OCI-LY3 (cell line): Measurements from ENCODE around the gene CMSS1.

Experiments used
- H2AFZ ChIP-seq: fragments of 200-600, 300-600 bp; shearing (Covaris generic); 2 replicates; pipeline ENCODE4 v1.6.0; 2014; ENCODE audit warnings: antibody characterized with exemption, low read depth, low read length
- H3K27ac ChIP-seq: fragments of 200-600, 300-600 bp; sonication (generic); 2 replicates; pipeline ENCODE4 v1.5.1; 2014; ENCODE audit warnings: mild to moderate bottlenecking, low read length, moderate library complexity, mixed read lengths
- H3K27me3 ChIP-seq: fragments of 200-600, 300-600 bp; sonication (generic); 2 replicates; pipeline ENCODE4 v1.6.1; 2014; ENCODE audit warnings: low read depth, low read length, mixed read lengths
- H3K36me3 ChIP-seq: fragments of 200-600, 300-600 bp; sonication (generic); replicated peaks from 2 replicates; pipeline ENCODE3; 2014; ENCODE audit warnings: low read depth, low read length, mixed read lengths
- H3K4me1 ChIP-seq: fragments of 300-600, 200-600 bp; sonication (generic); 2 replicates; pipeline ENCODE4 v1.6.1; 2014; ENCODE audit warnings: low read length, mixed read lengths
- H3K4me2 ChIP-seq: fragments of 200-600, 300-600 bp; sonication (generic); 2 replicates; pipeline ENCODE4 v1.6.1; 2014; ENCODE audit warnings: low read length, mixed read lengths
- H3K4me3 ChIP-seq: fragments of 300-600, 200-600 bp; sonication (generic); 2 replicates; pipeline ENCODE4 v1.5.1; 2014; ENCODE audit warnings: antibody characterized with exemption, mild to moderate bottlenecking, low read length, moderate library complexity
- H3K79me2 ChIP-seq: fragments of 300-600, 200-600 bp; shearing (Covaris generic); 2 replicates; pipeline ENCODE4 v1.6.1; 2014; ENCODE audit warnings: mild to moderate bottlenecking, low read length, mixed read lengths
- H3K9ac ChIP-seq: fragments of 300-600, 200-600 bp; shearing (Covaris generic); 2 replicates; pipeline ENCODE4 v1.6.0; 2014; ENCODE audit warnings: mild to moderate bottlenecking, low read length, moderate library complexity
- H3K9me3 ChIP-seq: fragments of 200-600, 300-600 bp; shearing (Covaris generic); 2 replicates; pipeline ENCODE4 v1.6.1; 2014; ENCODE audit warnings: low read length, mixed read lengths; ENCODE audit not compliant: insufficient read depth
- H4K20me1 ChIP-seq: fragments of 200-600, 300-600 bp; sonication (generic); 2 replicates; pipeline ENCODE4 v1.6.1; 2016; ENCODE audit warnings: low read length, mixed read lengths; ENCODE audit not compliant: insufficient read depth
- EZH2phosphoT487 ChIP-seq: fragments of 200-600 bp; shearing (Covaris generic); IDR thresholded peaks from 2 replicates; pipeline ENCODE4 v1.6.1; 2018; ENCODE audit warnings: antibody characterized with exemption, mixed run types, low read depth
- TF ChIP-seq, protein P1 (sequence below): fragments of 200-600, 300-600 bp; sonication (generic); IDR thresholded peaks from 2 replicates; pipeline ENCODE4 v1.5.1; 2014; ENCODE audit warnings: antibody characterized with exemption, low read length, low read depth

Gene CMSS1

DNA sequence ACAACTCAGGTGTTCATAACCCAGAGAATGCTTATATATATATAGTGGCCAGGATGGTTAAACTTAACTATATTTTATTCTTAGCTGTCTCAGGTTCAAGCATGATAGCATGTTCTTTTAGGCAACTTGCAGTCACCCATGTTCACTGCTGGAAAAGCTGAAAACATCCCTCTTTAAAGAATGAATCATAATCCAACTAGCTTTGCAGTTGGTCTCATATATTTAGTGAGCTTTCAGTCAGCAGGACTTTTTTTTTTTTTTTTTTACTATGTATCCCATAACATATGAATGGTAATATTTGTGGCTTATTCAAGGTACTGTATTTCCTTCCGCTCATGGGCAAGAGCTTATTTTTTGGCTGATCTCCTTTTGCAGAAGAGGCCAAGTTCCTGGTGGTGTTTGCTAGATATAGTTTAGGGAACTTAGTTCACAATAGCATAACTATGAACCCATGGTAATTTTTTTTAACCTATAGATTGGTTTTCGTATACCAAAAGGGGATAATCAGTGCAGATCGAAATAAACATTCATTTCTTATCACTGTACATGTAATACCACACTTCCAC lies 77.6 kb downstream of the CMSS1 start:
- Histone ChIP-seq H3K27me3 (no peaks in the 10 kb centered on the region), H3K9ac (no peak overlapping the region), H3K36me3 (no peaks in the 10 kb centered on the region), H3K4me2 (no peak overlapping the region), H3K4me3 (no peak overlapping the region), H2AFZ (no peak overlapping the region), H3K79me2 (peaks cover 5% of the 10 kb centered on the region; the same call in 1 of the 2 replicates), H4K20me1 (no peaks in the 10 kb centered on the region), H3K27ac (no peak overlapping the region), H3K9me3 (no peaks in the 10 kb centered on the region), H3K4me1 (peaks cover 8% of the 10 kb centered on the region; the same call in 1 of the 2 replicates)
- TF ChIP-seq EZH2phosphoT487 = no peak
- TF ChIP-seq, protein P1, sequence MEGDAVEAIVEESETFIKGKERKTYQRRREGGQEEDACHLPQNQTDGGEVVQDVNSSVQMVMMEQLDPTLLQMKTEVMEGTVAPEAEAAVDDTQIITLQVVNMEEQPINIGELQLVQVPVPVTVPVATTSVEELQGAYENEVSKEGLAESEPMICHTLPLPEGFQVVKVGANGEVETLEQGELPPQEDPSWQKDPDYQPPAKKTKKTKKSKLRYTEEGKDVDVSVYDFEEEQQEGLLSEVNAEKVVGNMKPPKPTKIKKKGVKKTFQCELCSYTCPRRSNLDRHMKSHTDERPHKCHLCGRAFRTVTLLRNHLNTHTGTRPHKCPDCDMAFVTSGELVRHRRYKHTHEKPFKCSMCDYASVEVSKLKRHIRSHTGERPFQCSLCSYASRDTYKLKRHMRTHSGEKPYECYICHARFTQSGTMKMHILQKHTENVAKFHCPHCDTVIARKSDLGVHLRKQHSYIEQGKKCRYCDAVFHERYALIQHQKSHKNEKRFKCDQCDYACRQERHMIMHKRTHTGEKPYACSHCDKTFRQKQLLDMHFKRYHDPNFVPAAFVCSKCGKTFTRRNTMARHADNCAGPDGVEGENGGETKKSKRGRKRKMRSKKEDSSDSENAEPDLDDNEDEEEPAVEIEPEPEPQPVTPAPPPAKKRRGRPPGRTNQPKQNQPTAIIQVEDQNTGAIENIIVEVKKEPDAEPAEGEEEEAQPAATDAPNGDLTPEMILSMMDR = no peak

DNA sequence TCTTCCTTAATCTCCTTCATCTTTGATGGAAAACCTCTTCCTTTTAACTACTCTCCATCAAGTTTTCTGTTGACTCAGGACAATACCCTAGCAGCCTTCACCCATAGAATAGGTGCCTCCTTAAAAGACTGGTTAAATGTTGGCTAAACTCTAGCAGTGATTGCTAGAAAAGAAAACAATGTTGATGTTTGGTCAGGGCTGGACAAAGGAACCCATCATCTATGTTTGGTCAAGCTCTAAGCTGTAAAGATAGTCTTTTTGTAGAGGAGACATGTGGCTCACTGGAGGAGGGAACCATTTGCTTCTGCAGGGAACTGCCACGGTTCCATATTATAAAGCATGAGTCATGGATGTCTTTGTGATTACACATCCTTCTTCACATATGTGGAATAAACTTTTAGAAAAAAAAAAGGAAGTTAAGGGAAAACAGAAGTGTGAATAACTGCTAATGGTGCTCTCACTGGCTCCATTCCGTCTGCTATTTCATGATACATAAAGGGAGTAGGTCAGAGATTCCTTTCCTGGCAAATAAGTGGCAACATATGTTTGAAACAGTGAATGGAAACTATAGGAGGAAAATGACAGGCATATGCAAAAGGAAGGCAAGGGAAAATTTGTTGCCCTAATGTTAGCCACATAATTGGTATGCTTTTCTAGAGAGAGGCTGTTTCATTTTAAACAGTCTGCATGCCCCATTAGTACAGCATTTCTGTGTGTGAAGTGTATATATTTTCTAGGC lies 78.2 kb downstream of the CMSS1 start:
- no peak overlapping the region for H2AFZ ChIP-seq
- peaks cover 8% of the 10 kb centered on the region; the same call in 1 of the 2 replicates for H3K4me1 ChIP-seq
- TF ChIP-seq, protein P1 = no peak
- no peak for TF ChIP-seq EZH2phosphoT487
- no peak overlapping the region for H3K27ac ChIP-seq
- no peak overlapping the region for H3K9ac ChIP-seq
- H3K36me3 ChIP-seq = no peaks in the 10 kb centered on the region
- no peaks in the 10 kb centered on the region for H3K27me3 ChIP-seq
- no peak overlapping the region for H3K4me3 ChIP-seq
- no peak overlapping the region for H3K4me2 ChIP-seq
- no peaks in the 10 kb centered on the region for H3K9me3 ChIP-seq
- H3K79me2 ChIP-seq = peaks cover 5% of the 10 kb centered on the region; the same call in 1 of the 2 replicates
- H4K20me1 ChIP-seq = no peaks in the 10 kb centered on the region

DNA sequence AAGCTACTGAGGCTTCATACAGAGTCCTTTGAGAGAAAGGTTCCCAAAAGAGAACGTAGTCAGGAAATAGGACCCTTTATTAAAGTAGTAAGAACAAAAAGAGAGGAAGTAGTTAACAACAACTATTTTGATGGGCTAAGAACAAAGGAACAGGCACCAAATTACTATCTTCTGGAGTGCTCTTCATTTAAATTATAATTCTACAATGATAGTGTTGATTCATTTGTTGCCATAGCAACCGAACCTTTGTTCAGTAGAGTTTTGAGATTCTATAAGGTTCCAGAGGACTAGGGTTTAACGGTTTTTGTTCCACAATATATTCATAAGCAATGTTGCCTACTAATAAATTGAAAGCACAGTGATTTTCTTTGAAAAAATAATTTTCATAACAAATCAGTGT lies 78.8 kb downstream of the CMSS1 start:
- no peak overlapping the region for H3K4me3 ChIP-seq
- no peak overlapping the region for H3K27ac ChIP-seq
- H3K27me3 ChIP-seq = no peaks in the 10 kb centered on the region
- H3K36me3 ChIP-seq = no peaks in the 10 kb centered on the region
- no peak overlapping the region for H2AFZ ChIP-seq
- no peak overlapping the region for H3K4me2 ChIP-seq
- no peak overlapping the region for H3K9ac ChIP-seq
- no peaks in the 10 kb centered on the region for H3K9me3 ChIP-seq
- H3K79me2 ChIP-seq = peaks cover 5% of the 10 kb centered on the region; the same call in 1 of the 2 replicates
- no peak for TF ChIP-seq EZH2phosphoT487
- TF ChIP-seq, protein P1 = no peak
- no peaks in the 10 kb centered on the region for H4K20me1 ChIP-seq
- H3K4me1 ChIP-seq = peaks cover 8% of the 10 kb centered on the region; the same call in 1 of the 2 replicates

DNA sequence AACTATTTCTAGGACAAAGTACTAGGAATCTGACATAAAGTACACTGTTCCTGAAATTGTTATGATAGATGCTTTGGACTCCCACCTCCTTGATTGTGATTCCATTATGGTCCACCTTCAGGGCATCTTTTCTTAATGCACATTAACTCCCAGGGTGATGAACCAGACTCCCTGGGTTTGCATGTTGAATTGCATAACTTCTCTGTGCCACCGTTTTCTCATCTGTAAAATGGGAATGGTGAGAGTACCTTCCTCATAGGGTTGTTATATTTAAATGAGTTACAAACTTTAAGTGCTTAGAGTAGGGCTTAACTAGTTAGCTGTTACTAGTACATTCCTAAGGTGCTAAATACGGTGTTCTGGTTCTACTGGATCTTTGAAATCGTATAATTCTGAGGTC lies 81.9 kb downstream of the CMSS1 start:
- Histone ChIP-seq H3K36me3 (no peaks in the 10 kb centered on the region), H3K27ac (no peak overlapping the region), H3K4me1 (peaks cover 17% of the 10 kb centered on the region), H2AFZ (no peak overlapping the region), H3K79me2 (peaks cover 5% of the 10 kb centered on the region; the same call in 1 of the 2 replicates), H3K4me2 (no peak overlapping the region), H3K9me3 (no peaks in the 10 kb centered on the region), H3K4me3 (no peak overlapping the region), H4K20me1 (no peaks in the 10 kb centered on the region), H3K9ac (no peak overlapping the region), H3K27me3 (no peaks in the 10 kb centered on the region)
- TF ChIP-seq EZH2phosphoT487 = no peak
- TF ChIP-seq, protein P1 = no peak
